HG03060 (cell line): Measurements from ENCODE around the gene NOTCH1.

ENCODE experiments used
- ATAC-seq: cut with Tn5 transposase; IDR thresholded peaks from one replicate; pipeline ENCODE4 v1.9.1; 2021; ENCODE audit warnings: low read depth, moderate number of reproducible peaks; ENCODE audit not compliant: unreplicated experiment

Gene NOTCH1

DNA sequence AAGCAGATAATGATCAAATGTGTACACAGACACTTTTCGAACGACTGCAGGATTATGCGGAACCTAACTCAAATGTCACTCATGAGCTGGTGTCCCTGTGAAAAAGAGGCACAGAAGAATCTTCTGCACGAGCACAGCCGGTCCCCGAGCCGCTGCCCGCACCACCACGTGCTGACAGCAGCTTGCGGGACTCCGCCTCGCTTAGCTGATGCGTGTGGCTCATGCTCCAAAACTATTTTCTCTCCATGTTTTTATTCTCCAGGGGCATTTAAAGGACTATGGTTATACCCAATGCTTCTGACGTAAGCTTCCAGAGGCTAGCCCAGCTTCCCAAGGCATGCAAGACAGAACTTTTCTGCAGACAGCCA lies 72.5 kb downstream of the NOTCH1 start:
- ATAC-seq = no peak

DNA sequence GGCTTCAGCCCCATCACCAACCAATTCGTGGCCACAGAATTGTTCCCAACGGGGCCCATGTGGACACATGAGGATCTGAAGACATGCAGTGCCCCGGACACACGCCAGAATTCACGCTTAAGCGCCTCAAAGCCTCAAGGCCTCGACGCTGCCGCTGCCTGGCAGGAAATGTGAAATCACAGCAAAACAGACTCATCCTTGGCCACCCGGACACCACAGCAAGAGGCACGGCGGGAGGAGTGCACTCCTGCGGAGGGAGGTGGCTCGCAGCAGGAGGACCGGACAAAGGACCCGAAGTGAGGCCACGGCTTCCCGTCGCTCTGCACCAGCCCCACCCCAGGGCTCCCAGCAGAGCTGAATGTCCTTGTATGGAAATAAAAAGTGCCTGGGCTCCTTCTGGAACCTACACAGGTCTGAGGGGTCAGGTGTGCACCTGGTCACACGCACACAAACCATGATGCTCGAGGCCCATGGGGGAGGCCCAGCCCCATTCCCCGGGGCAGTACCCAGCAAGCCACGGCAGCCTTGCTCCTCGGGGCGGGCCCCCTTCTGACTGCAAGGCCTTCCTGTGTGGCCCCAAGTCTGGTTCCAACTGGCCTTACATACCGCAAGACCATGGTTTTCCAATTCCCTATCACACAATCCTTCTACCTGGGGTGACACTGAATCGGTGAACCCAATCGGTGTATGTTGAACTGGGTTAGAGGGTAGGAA lies 73.1 kb downstream of the NOTCH1 start:
- ATAC-seq = no peak

DNA sequence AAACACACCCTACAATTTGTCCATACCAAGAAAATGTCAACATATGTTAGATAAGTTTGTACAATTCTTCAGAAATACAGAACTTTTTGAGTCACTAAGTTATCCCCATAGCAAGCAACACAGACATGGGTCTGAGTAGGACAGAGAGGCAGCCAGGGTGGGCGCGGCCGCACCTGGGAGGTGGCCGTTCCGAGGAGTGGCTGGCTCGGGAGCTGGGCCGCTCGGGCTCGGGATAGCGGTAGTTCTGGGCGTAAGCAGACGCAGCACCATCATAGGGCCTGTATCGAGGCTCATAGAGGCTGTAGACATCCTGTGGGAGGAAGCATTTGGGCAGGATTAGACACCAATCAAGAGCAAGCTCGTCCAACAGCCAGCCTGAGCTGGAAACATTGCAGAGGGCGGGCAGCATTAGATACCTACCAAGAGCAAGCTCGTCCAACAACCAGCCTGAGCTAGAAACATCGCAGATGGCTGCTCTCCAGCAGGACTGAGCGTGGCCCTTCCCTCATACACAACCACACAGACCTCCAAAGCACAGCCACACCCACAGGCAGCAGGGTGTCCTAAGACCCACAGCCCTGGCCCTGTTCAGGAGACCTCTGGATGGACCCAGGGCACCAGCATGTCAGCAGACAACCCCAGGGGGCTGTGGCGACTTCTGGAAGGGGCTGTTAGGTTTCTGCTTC lies 73.9 kb downstream of the NOTCH1 start:
- no peak for ATAC-seq

DNA sequence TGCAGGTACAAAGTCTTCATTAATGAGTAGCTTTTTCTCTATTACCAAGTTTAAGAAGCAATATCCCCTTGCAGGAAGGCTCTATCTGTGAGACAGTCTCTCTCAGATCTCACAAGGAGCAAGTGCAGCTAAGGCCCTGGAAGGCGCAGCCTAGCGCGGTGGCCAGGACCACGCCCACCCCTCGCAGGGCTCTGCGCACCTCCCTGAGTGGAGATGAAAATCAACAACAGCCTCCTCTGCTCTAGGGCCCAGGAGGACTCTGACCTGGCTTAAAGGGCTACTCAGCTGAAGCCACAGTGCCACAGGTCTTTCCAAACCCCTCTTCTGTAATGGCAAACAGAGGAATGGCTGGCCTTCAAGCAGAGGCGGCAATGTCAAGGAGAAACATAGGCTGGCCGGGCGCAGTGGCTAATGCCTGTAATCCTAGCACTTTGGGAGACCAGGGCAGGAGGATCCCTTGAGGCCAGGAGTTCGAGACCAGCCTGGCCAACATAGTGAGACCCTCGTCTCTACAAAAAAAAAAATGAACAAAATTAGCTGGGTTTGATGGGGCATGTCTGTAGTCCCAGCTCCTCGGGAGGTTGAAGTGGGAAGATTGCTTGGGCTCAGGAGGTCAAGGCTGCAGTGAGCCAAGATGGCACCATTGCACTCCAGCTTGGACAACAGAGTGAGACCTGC lies 74.9 kb downstream of the NOTCH1 start:
- ATAC-seq = no peak

DNA sequence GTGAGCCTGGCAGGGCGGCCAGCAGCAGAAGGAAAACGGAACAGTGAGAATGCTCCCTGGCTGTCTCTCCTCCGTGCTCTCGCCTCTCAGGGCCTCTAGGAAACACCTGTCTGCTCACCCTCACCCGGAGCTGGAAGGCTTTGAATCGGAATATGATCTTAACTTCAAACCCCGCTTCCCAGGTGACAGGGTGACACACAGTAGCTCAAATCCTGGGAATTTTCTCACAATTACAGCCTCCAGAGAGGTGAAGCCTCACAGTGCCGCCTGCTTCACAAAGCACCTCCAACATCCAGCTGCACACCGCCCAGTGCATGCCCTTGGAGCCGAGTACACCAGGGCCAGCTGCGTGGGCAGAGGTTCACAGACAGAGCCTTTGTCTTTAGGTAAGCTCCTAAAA lies 75.5 kb downstream of the NOTCH1 start:
- no peak for ATAC-seq

DNA sequence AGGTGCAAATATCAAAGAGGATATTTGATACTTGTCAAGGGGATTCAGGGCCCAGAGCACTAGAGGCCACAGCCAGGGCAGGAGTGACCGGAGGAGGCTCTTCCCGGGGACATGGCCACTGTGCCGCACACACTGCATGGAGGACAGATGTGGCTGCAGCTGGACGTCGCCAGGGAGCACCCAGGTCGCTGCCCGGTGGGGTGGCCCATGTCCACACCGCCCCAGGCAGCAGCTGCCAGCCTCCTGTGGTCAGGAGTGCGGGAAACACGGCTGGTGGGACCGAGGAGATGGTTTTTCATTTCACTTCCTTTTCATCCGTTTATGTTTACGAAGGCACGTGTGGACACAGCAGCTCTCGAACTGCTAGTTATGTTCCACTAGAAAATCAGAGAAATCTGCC lies 78.1 kb downstream of the NOTCH1 start:
- ATAC-seq = no peak

DNA sequence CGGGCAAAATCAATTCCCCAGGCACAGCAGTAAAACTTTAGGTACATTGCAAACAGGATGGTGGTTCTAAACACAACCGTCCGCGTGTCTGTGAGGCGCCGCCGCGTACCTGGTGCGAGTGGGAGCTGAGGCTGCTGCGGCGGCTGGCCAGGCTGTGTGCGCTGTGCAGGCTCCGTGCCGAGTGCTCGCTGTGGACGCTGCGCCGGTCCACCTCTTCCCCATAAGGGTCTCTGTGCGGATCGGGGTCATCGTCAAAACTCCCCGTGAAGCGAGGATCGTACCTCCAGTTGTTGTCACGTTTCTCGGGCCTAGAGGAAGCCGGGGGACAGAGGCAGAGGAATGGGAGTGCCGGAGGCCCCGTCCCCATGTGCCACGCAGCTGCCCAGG lies 79.7 kb downstream of the NOTCH1 start:
- ATAC-seq = no peak

DNA sequence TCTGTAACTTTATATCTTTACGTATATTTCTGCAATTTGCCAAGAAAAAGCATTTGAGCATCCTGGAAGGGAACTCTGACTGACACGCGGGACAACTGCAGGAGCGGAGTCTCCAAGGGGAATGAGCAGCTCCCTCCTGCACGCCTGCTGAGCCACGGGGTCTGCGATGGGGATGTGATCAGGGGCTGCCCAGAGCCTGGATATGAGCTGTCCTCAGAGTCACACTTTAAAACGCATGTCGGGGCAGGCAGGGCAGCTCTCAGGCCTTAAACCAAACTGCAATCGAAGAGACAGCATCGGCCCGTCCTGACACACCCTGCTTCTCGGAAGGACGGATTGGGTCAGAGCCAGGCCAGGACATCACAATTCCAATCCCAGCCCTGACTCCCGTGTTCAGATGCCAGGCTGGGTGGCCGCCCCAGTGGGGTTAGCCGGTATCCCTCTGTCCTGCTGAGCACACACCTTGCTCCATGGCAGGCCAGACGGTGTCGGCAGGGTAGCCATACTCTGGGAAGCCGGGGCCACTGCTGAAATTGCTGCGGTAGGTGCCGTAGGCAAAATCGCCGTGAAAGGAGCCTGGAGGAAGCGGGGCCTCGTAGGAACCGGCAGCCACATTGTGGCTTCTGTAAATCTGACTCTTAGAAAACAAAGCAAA lies 80.2 kb downstream of the NOTCH1 start:
- ATAC-seq = no peak

DNA sequence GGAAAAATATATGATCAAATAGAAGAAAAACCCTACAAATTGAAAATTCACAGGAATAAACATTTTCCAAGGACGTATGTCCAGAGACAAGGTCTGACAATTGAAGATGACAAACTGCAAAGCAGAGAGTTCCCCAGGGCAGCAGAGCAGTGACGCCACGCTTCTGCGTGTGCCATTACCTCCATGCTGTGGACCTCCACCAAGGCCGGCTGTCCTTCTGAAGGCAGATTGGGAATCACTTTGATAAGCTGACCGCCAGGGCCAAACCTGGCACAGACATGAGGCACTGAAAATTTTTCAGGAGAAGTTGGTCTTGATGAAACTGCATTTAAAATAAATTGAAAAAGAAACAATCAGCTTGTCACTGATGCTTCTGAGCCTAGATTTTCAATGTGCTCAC lies 81.6 kb downstream of the NOTCH1 start:
- ATAC-seq = no peak

DNA sequence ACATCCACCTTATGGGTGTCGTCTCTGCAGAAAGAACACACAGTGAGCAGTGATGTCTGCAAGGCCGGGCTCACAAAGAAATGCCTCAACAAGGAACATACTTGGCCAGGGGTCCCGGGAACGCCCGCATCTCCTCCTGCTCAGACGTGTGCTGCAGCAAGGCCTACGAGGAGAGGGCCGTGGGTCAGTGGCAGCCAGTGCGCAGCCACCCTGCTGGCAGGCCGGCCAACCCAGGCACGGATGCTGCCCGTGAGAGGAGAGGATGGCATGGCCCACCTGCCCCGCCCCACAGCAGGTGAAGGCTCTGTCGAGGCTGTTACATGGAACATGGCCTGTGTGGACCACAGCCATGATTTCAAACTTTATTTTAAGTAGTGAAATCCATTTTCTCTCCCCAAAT lies 82.3 kb downstream of the NOTCH1 start:
- ATAC-seq = no peak

DNA sequence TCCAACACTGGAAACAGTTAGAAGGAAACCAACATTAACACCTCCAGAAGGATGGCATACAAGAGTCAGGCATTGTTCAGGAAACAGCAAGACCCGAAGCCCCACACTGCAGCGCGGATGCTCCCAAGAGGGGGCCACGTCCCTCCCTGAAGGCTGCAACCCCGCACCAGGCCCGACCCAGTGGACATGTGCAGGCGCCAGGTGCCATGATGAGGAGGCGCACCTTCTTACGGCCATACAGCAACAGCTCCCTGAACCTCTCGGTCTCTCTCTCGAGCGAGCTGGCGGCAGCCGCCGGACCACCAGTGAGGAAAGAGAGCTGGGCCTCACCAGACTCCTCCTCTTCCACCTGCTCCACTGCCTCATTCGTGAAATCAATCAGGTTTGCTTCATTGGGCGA lies 83.2 kb downstream of the NOTCH1 start:
- no peak for ATAC-seq

DNA sequence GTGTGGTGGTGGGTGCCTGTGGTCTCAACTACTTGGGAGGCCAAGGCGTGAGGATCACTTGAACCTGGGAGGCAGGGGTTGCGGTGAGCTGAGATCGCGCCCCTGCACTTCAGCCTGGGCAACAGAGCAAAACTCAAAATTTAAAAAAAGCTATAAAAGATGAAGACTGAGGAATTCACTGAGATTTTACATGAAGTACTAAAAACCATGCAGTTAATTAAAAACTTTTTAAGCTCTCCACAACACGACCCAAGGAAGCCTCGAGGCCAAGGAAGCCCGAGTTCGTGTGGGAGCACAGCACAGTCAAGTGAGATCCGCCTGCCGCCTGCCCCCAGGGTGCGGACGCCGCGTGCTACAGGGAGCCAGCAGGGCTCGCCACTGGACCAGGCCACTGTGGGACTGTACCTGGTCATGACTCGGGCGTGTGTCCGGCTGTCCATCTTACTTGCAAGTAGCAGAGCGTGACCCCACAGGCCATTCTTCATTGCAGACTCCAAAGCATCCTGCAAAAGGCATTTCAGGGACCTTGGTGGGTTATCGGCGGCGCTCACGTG lies 85.0 kb downstream of the NOTCH1 start:
- ATAC-seq = no peak

DNA sequence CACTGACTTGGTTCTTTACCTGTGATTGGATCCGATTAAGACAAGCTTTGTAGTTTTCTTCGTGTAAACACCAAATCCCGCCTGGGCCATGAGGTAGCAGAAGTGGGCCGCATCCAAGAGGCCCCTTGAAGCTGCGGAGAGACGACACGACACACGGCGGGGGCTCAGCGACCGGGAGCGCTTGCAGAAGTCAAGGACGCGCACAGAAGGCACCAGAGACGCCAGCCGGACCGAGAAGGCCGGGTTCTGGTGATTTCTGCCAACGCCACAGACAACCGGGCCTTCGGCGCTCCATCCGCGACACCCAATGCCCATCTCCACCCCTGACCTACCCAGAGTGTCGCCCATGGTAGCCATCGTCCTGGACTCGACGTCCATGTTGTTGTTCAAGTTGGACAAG lies 86.4 kb downstream of the NOTCH1 start:
- ATAC-seq = no peak

DNA sequence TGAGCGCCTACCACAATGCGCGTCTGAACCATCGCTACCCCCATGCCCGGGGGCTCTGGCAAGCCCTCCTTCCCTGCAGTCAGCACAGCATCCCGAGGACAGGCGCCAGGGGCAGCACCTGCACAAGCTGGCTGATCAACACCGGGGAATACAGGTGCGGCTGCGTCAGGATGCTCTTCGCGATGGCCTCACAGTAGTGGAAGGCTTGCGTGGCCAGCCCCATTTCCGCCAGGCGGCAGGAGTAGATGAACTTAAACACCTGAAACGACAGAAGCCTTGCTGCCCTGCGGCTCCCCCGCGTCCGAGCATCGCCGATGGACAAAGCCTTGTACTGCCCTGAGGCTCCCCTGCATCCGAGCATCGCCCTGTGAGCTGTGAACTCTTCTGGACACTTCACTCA lies 88.5 kb downstream of the NOTCH1 start:
- ATAC-seq = no peak

DNA sequence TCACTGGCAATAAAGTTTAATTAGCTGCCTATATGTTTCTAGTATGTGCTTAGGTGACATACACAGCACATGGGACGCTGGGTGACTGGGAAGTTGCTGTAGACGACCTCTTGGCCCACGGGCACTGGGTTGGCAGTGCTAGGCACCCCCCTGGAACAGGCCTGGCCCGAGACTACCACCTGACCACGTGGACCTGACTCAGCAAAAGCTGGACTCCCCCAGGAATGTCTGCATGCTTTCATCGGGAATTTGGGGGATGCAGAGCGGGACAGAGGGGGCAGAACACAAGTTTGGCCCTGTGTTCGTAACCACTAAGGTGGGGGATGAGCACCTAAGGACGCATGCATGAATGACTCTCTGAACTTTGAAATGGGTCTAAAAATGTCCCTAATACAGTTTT lies 89.6 kb downstream of the NOTCH1 start:
- ATAC-seq = no peak

DNA sequence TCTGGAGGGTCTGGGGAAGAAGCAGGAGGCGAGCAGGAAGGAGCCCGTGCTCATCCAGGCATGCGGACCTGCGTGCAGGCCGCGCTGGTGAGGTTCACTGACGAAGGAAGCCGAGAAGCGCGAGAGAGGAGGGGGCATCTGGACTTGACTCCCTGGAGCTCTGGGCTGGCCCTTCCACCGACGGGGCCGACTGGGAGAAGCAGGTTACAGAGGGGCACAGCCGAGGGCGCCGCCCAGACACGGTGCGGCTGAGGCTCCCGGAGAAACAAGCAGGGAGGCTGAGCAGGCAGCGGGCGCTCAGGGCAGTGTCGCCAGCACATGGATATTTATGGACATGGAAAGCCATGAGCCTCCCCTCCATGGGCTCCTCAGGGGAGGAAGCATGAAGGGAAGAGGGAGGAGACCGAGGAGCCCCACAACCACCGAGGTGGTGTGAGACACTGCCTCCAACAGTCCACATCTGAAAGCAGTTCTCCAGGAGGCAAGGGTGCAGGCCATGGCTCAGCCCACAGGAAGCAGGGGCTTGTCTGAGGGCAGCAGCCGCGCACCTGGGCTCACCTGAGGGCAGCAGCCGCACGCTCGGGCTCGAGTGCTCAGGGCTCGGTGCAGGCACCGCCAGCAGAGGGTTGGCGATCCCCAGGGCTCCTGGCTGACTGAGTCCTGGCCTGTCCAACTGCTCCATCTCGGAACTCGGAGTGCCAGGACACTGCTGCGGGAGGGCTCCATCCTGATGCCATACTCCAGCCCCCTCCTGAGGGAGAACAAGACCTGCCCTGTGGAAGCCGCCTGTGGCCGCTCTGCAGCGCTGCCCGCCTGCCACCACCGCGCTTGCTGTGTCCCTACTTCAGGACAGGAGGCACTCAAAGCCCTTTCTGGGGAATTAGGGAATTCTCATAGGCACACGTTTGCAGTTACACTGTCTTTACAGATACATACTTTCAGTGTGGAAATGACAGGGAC lies 90.5 kb downstream of the NOTCH1 start:
- no peak for ATAC-seq

DNA sequence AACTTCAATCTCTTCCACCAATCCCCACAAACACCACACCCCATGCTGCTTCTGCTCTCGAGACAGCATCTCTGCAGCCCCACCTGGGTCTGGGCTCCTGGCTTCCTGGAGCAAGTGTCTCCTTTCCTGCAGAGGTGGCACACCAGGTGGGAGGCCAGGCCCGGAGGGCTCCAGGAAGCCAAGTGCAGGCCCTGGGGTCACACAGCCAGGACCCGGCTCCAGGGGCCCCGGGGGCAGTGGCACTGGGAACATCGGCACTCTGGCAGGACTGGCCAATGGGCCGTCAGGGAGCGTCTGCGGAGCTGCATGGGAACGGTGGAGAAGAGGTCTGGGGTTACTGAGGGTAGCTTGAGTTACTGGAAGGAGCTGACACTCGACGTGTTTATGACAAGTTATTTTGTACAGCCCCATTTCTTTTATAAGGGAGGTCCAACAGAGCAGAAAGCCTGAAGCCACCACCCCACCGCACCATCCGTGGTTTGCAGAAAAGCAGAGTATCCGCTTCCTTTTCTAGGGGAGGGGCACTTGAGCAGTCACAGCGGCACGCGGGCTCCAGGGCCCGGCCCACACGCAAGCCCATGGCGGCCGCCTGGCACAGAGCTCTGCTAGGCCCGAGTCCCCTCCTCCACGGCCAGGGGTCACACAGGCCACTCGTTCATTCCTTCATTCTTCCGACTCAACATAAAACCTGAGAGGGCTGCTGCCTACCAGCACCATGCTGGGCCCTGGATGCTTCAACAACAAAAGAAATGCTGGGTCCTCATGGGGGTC lies 91.6 kb downstream of the NOTCH1 start:
- ATAC-seq = no peak

DNA sequence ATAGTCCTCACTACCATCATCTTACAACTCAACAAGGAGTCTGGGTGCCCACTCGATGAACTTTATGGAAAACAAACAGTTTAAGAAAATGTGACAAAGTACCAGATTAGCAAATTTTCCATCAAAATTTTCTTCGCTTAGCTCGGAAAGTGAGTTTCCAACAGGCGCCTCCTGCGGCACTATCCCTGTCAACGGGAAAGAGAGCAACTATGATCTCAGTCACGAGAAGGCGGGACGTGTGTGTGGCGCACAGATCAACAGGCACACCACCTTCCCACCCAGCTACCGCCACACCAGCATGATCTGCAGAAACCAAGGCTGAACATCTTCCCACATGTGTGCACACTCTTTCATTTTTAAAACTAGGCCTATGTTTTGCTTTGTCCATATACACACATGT lies 92.5 kb downstream of the NOTCH1 start:
- ATAC-seq = no peak

DNA sequence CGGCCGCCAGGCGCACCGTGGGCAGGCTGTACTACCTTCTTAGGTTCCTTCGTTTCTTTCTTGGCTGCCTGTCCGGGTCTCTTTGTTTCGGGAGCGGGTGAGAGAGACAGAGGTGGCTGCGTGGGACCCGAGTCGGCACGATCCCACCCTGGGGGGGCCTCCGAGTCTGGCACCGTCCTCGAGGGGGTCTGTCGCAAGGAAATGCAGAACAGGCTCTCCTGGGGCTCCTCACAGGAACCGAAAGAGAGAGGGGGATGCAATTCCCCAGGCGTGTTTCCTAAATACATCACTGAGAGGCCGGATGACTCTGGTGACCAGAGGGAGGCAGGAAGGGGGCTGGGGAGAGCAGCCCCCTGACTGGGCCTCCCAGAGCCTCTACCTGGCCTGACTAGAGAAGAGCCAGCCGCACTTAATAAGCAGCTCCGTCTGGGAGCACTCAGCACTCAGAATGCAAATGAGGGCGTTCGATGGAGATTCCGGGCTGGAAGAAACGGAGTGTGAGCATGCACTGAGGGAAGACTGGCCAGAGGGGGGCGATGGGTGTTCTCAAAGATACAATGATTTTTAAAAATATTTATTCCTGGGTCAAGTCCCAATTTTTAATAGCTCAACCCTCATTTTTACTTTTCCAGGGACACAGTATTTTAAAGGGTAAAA lies 94.5 kb downstream of the NOTCH1 start:
- no peak for ATAC-seq
